Measurements from ENCODE around the gene MECR.
"Not testable (repeated sequence)": the region's sequence is repeated elsewhere in the genome, so short reads cannot be mapped to it uniquely, and the experiment has no call there.

The MECR gene

GRCh38 chr1:29164588-29164987 lies 66.1 kb downstream of the MECR start:
- no peak for DNase-seq

DNA sequence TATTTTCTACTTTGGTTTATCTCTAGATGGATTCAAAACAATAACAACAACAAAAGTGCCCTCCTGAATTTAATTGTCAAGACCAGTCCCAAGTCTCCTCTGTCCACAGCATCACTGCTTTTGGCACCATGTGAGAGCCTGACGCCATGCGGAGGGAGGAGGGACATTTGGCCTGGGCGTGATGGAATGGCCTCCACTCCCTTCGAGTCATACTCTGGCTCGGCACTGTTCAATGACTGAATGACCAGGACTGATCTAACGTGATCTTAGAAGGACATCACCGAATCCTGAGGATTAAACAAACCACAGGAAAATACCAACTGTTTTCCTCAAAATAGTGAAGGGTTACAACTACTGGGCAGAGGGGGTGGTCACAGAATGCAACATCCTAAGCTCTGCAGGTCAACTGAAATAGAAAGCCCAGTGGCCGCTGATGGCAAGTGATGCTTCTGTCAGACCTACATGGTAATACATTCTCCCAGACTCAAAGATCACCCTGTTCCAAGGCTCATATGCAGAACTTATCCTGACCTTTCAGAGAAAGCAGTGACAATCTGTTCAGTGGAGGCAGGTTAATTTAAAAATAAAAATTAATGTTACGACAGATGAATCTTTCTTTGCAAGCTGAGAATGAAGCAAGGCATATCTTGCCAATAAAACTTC lies 68.1 kb downstream of the MECR start:
- no peak for DNase-seq

- no peak for DNase-seq
These were observed 68.7 kb downstream of the MECR start for GRCh38 chr1:29162025-29162424.

GRCh38 chr1:29159773-29160172 lies 71.0 kb downstream of the MECR start:
- DNase-seq: no peak

GRCh38 chr1:29157269-29157601 lies 73.5 kb downstream of the MECR start:
- DNase-seq: no peak

GRCh38 chr1:29156543-29157268 lies 74.0 kb downstream of the MECR start:
- DNase-seq: no peak

- DNase-seq: no peak
These were observed 78.5 kb downstream of the MECR start for GRCh38 chr1:29152046-29152805.

DNA sequence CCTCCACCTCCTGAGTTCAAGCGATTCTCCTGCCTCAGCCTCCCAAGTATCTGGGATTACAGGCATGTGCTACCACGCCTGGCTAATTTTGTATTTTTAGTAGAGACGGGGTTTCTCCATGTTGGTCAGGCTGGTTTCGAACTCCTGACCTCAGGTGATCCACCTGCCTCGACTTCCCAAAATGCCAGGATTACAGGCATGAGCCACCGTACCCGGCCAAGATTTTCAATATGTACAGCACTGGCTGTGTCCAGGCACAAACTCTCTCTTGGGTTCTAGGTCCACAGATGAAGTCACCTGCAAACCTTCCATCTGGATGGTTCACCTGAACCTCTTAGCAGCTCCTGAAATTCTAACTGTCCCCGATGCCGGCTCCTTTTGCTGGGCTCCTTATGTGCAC lies 80.4 kb downstream of the MECR start:
- DNase-seq: not testable (repeated sequence)

GRCh38 chr1:29148656-29149491 lies 81.9 kb downstream of the MECR start:
- no peak for DNase-seq

GRCh38 chr1:29145739-29146437 lies 84.8 kb downstream of the MECR start:
- no peak for DNase-seq

GRCh38 chr1:29144178-29144577 lies 86.6 kb downstream of the MECR start:
- no peak for DNase-seq

- DNase-seq: no peak
These were observed 88.0 kb downstream of the MECR start for GRCh38 chr1:29142714-29143113.
